GM21390 (cell line): ENCODE results near the gene SLC16A10.
"Not testable (repeated sequence)": the region's sequence is repeated elsewhere in the genome, so short reads cannot be mapped to it uniquely, and the experiment has no call there.

Experiments used
- ATAC-seq: cut with Tn5 transposase; IDR thresholded peaks from one replicate; pipeline ENCODE4 v1.9.1; 2021; ENCODE audit not compliant: unreplicated experiment

Gene SLC16A10

GRCh38 chr6:111183702-111184517 lies 96.6 kb downstream of the SLC16A10 start:
- peak; percentile 66 for ATAC-seq

GRCh38 chr6:111184827-111185532 lies 97.7 kb downstream of the SLC16A10 start:
- ATAC-seq: no peak

- no peak for ATAC-seq
Measured at GRCh38 chr6:111185954-111186353, 98.7 kb downstream of the SLC16A10 start.

GRCh38 chr6:111187874-111188273 lies 100.6 kb downstream of the SLC16A10 start:
- no peak for ATAC-seq

GRCh38 chr6:111189666-111190210 lies 102.4 kb downstream of the SLC16A10 start:
- ATAC-seq: not testable (repeated sequence)

GRCh38 chr6:111190637-111191036 lies 103.3 kb downstream of the SLC16A10 start:
- ATAC-seq: no peak

- ATAC-seq: not testable (repeated sequence)
Measured at GRCh38 chr6:111191136-111191535, 103.8 kb downstream of the SLC16A10 start.

- ATAC-seq: no peak
Measured at GRCh38 chr6:111192911-111193555, 105.7 kb downstream of the SLC16A10 start.

GRCh38 chr6:111195656-111196055 lies 108.4 kb downstream of the SLC16A10 start:
- no peak for ATAC-seq

- ATAC-seq: no peak
Measured at GRCh38 chr6:111198841-111199240, 111.5 kb downstream of the SLC16A10 start.

GRCh38 chr6:111199935-111200334 lies 112.6 kb downstream of the SLC16A10 start:
- ATAC-seq: no peak

GRCh38 chr6:111200350-111201243 lies 113.3 kb downstream of the SLC16A10 start:
- no peak for ATAC-seq

- no peak for ATAC-seq
Measured at GRCh38 chr6:111201244-111201554, 113.9 kb downstream of the SLC16A10 start.

GRCh38 chr6:111201764-111202163 lies 114.5 kb downstream of the SLC16A10 start:
- ATAC-seq: no peak

GRCh38 chr6:111203539-111203938 lies 116.2 kb downstream of the SLC16A10 start:
- not testable (repeated sequence) for ATAC-seq

GRCh38 chr6:111204305-111204704 lies 117.0 kb downstream of the SLC16A10 start:
- no peak for ATAC-seq

GRCh38 chr6:111204881-111205280 lies 117.6 kb downstream of the SLC16A10 start:
- ATAC-seq: no peak

- no peak for ATAC-seq
Measured at GRCh38 chr6:111205502-111205901, 118.2 kb downstream of the SLC16A10 start.

GRCh38 chr6:111207141-111207858 lies 120.0 kb downstream of the SLC16A10 start:
- ATAC-seq: no peak

GRCh38 chr6:111208933-111209332 lies 121.6 kb downstream of the SLC16A10 start:
- no peak for ATAC-seq
